HG03196 (cell line): ENCODE measurements around the gene ASPG.

Source experiments
- ATAC-seq: cut with Tn5 transposase; IDR thresholded peaks from one replicate; pipeline ENCODE4 v1.9.1; 2021; ENCODE audit not compliant: unreplicated experiment

ASPG gene

GRCh38 chr14:104075530-104076151 is 9.9 kb upstream of the ASPG start:
- ATAC-seq: no peak

GRCh38 chr14:104076743-104077142 is 8.8 kb upstream of the ASPG start:
- ATAC-seq: no peak

- peak; percentile 89 for ATAC-seq
Measured at GRCh38 chr14:104078031-104078455, 7.5 kb upstream of the ASPG start.

- no peak for ATAC-seq
Measured at GRCh38 chr14:104080376-104081260, 4.9 kb upstream of the ASPG start.

DNA sequence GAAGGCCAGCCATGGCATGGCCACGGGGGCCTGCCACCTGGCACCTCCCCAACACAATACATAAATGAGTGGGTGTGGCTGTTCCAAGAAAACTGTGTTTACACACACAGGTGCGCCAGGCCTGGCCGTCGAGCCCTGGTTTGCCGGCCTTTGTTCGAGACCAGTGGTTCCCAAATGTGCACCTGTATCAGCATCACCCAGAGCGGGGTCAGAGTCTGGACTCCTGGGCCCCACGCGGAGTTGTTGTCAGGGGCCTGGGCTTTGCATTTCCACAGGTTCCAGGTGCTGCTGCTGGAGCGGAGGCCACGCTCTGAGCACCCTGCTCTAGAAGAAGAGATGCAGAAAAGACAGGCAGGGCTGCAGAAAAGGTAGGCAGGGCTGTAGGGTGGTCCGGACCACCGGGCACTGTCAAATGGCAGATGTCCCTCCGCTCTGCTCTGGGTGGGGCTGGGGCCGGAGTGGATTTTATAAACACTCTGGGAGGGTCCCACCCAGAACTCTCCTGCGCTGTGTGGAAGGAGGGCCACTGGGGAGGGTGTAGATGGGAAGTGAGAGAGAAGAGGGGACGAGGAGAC is 4.2 kb upstream of the ASPG start:
- ATAC-seq: no peak

- ATAC-seq: no peak
Measured at GRCh38 chr14:104081951-104082464, 3.5 kb upstream of the ASPG start.

- ATAC-seq: no peak
Measured at GRCh38 chr14:104082807-104083206, 2.7 kb upstream of the ASPG start.

DNA sequence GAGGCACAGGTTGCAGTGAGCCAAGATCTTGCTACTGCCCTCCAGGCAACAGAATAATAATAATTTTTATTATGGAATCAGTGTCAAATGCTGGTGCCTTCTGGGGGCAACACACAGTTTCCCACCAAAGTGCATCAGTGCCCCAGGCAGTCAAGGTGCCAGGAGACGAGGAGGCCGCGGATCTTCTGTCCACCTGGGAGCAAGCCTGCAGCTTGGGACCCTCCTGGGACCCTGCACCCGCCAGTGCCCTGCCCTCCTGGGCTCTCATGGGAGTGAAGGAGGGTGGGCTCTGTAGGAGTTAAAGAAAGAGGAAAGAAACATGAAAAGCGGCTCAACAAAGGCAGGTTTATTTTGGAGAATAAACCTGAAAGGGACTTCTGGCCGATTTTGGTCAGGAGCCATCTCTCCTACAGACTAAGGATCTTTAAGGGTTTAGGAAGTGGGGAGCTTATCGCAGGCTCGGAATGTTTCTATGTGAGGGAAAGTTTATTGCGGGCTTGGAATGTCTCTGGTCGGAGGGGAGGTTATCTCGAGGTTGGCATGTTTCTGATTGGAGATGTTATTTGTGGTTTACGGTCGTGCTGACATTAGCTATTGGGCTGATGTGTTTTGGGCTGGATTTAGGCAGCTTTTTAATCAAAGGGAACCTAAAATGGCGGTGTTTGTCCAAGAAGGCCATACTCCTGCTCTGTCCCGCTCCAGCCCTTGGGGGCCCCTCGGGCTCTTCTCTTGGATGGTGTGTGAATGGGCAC is 1.1 kb upstream of the ASPG start:
- ATAC-seq: no peak

GRCh38 chr14:104085889-104086201 is 345 bp downstream of the ASPG start:
- no peak for ATAC-seq

DNA sequence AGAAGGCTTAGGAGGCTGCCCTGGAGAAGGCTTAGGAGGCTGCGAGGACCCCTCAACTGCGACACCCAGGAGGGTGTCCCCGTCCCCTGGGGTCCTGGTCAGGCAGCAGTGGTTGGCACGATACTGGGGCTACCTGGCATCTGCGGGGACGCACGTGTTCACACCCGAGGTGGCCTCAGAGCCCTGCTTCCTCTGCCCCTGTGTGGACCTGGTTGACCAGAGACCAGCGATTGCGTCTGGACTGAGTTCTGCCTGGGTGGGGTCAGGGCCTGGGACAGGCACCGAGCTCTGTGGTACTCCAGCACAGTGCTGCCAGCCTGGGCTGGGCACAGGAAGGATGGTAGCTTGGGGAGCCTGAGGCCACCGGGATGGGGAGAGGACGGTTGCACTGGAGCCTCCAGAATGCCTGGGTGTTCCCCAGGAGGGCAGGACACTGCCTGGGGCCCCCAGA is 735 bp downstream of the ASPG start:
- ATAC-seq: no peak

DNA sequence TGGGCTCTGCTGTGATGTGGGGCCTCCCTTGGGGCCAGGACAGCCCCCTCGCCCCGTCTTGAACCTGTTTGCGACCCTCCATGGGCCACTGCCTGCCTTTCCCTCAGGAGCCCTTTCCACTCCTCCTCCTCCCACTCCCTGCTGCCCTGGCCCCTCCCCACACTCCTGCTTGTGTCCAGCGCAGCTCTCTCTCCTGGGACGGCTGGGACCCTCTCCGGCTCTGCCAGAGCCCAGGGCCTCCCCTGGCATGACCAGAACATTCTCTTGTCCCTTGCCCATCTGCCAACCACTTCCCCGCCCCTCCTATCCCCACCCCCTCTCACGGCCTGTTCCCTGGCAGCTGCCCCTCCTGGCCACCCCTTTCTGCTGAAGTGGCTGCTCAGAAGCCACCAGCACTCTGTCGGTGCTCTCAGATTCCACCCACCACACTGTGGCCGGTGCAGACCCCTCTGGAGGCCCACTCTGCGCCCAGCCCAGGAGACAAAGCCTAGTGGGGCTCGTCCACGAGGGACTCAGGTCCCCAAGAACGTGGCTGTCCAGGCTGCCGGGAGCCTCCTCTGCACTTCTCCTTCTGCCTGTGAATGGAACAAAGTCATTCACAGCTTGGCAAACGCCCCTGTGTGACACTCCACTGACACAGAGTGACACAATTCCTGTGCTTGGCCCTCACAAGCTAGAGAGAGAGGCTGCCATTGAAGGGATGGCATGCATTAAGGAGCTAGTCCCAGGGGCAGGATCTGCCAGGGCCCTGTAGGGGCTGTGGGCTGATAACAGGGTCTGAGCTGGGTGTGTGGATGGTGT is 1.4 kb downstream of the ASPG start:
- ATAC-seq: no peak

DNA sequence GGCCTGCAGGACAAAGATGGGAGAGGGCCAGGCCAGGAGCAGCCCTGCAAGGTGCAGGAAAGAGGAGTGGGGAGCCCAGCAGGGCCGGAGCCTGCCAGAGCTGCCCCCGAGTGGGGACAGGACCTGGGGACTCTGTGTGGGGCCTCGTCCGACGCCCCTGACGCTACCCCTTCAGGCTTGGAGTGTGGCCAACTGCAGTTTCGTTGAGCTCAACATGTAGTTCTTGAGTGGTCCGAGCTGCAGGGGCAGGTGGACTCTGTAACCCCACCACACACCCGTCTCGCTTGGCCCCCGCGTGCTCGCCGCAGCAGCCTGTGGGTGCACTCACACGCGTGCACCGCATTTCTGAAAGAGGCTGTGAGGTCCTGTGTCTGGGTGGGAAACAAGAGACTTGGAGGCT is 2.0 kb downstream of the ASPG start:
- no peak for ATAC-seq

DNA sequence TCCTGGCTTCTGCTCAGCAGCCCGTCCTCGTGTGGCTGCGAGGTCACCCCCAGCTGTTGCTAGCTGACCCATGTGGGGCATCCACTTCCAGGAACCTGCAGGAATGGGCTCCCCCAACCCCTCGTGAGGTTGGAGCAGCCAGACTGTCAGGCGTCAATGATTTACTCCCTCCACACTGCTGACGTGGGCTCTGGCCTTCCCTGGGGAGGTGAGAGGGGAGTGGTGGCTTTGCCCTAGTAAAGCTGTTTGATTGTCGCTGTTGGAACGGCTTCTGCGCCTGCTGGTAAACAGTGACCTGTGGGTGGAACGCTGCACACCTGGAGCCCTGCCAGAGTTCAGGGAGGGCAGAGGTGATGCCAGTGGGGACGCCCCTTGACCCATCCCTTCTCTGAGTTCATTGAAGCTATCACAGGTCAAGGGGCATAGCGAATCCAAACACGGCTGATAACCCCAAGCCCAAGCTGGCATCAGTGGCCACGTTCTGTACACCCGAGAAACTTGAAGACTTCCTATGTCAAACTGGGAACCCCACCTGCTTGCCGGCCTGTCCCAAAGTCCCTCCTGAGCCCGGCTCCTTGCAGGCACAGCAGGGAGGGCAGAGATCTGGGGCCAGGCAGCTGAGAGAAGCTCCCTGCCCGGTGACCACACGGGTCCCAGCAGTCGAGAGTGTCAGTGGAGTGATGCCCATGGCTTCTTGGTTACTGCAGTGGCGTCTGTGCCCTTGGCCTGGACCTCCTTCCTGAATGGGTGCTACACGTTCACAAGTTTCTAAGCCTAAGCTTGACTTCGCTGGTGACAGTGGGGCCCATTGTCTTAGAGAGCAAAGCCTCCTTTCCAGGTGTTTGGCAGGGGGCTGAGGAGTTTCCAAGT is 2.7 kb downstream of the ASPG start:
- no peak for ATAC-seq

- ATAC-seq: no peak
Measured at GRCh38 chr14:104090071-104090748, 4.7 kb downstream of the ASPG start.

GRCh38 chr14:104091061-104091926 is 5.8 kb downstream of the ASPG start:
- ATAC-seq: no peak

GRCh38 chr14:104091927-104092771 is 6.6 kb downstream of the ASPG start:
- no peak for ATAC-seq

DNA sequence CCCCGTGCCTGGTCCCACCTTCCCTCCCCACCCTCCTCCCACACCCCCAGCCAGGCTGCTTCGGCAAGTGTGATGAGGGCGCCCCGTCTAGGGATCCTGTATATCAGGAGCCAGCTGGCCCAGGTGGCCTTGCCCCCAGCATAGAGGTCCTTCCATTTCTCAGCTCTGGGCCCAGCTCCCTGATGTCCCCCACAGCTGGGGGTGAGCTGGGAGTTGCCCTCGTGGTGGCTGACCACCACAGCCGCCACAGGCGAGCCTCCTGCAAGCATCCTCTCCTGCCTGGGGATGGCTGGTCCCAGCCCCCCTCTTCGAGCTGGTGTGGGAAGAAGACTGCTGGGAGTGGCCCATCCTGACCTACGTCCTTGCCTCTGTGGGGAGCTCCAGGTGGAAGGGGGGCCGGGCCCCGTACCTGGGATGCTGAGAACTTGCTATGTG is 7.4 kb downstream of the ASPG start:
- no peak for ATAC-seq
